ENCODE results near the gene DCAF4. TPM values are rescaled to one million over a fixed set of nuclear protein-coding genes. Genes with fewer than 3 reads are reported as not detected.

DCAF4 gene
- total and polyA plus RNA-seq, 12 donors = 7.6 to 19.3 (median 15.2) TPM

DNA sequence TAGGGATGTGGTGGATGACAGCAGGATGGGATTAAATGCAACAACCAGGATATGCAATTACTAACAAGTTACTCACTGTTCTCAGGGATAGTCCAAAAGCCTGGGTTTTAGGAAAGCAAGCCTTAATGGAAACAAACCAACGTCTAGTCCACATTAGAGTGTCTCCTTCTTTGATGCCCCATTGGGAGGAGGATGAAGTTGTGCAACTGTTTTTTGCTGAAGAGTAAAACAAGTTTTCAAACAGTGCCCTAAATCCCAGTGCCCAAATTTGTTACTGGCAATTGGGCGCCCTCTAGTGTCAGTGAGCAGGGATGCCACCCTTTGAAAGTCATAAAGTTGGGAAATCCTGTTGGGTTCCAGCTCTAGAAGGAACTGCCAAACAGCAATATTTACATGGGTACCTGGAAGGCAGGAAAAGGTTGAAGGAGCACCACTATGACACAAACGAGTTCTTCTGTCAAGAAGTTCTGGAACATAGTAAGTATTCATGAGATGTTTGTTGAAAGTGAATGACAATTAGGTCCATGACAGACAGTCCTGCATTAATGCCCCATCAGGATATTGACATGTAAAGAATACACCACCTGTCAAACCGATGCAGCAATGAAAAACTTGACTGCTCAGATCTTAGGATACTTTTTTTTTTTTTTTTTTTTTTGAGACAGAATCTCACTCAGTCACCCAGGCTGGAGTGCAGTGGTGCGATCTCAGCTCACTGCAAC is 21.3 kb upstream of the DCAF4 start:
- intact Hi-C loops (cut with DNase I) = loop anchor here (2.0 to 5.0 kb wide), 2 partner anchors 388 kb away; no protein-coding TSS in a partner anchor
- H3K27me3 ChIP-seq = no peaks in the 10 kb centered on the region
- no peak overlapping the region for H3K27ac ChIP-seq
- H3K9me3 ChIP-seq (replicated peaks in 1 of 3) = no peaks in the 10 kb centered on the region
- no peaks in the 10 kb centered on the region for H3K36me3 ChIP-seq (replicated peaks in 1 of 2)
- peaks cover 0 to 9% of the 10 kb centered on the region in 2 donors for H3K4me1 ChIP-seq (replicated peaks in 1 of 2)
- TF ChIP-seq, protein P1, sequence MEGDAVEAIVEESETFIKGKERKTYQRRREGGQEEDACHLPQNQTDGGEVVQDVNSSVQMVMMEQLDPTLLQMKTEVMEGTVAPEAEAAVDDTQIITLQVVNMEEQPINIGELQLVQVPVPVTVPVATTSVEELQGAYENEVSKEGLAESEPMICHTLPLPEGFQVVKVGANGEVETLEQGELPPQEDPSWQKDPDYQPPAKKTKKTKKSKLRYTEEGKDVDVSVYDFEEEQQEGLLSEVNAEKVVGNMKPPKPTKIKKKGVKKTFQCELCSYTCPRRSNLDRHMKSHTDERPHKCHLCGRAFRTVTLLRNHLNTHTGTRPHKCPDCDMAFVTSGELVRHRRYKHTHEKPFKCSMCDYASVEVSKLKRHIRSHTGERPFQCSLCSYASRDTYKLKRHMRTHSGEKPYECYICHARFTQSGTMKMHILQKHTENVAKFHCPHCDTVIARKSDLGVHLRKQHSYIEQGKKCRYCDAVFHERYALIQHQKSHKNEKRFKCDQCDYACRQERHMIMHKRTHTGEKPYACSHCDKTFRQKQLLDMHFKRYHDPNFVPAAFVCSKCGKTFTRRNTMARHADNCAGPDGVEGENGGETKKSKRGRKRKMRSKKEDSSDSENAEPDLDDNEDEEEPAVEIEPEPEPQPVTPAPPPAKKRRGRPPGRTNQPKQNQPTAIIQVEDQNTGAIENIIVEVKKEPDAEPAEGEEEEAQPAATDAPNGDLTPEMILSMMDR (IDR thresholded peaks at IDR 0.05) = peak; percentile 90 to 98 (median 96)
- TF ChIP-seq POLR2A (IDR thresholded peaks at IDR 0.05) = no peak
- no peak overlapping the region for H3K4me3 ChIP-seq
- 28 to 32% (median 30%) methylated on average over 5 of the region's 5 CpGs for WGBS, 4 donors
- peak; percentile 61 to 88 (median 67) for DNase-seq

DNA sequence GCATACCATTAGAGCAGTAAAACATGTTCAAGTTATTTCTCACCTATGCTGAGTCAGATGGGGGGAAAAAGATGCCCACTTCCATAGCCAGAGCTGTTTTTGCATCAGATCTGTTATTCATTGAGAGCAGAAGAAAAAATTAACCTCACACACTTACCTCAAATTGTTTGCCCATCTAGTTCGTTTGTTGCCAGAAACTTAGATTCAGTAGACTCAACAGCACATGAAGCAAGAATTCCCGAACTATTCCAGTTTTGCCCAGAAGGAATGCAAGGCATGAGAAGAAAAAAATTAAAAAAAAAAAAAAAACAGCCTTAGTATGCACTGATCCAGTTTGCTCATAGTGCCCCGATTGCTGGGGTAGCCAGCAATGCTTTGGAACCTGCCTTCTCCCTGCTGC is 19.9 kb upstream of the DCAF4 start:
- no peak overlapping the region for H3K27ac ChIP-seq
- H3K4me1 ChIP-seq (replicated peaks in 1 of 2) = peaks cover 0 to 9% of the 10 kb centered on the region in 2 donors
- no peaks in the 10 kb centered on the region for H3K27me3 ChIP-seq
- no peak for DNase-seq
- H3K9me3 ChIP-seq (replicated peaks in 1 of 3) = no peaks in the 10 kb centered on the region
- no peaks in the 10 kb centered on the region for H3K36me3 ChIP-seq (replicated peaks in 1 of 2)
- TF ChIP-seq, protein P1 (IDR thresholded peaks at IDR 0.05) = no peak
- no peak for TF ChIP-seq POLR2A (IDR thresholded peaks at IDR 0.05)
- WGBS, 4 donors = 40 to 70% (median 57%) methylated on average over 3 of the region's 3 CpGs
- intact Hi-C loops (cut with DNase I) = no loop called here
- H3K4me3 ChIP-seq = no peak overlapping the region

DNA sequence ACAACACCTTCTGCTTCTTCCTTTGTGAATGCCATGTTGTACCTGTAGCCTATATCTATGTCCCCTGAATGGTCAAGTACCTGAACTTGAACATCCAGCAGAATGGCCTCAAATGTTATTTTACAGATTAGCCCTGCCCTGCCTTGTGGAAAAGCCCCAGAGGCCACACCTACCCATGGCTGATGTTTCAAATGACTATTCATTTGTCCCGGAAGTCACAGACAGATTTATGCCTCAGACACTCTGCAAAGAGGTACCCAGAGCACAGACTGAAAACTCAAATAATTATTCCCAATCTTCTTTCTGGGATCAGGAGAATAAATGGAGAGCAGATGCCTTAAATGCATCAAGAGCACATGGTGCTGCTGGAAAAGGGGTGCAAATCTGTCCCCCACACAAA is 19.4 kb upstream of the DCAF4 start:
- 23 to 47% (median 31%) methylated on average over 1 of the region's 1 CpG for WGBS, 4 donors

DNA sequence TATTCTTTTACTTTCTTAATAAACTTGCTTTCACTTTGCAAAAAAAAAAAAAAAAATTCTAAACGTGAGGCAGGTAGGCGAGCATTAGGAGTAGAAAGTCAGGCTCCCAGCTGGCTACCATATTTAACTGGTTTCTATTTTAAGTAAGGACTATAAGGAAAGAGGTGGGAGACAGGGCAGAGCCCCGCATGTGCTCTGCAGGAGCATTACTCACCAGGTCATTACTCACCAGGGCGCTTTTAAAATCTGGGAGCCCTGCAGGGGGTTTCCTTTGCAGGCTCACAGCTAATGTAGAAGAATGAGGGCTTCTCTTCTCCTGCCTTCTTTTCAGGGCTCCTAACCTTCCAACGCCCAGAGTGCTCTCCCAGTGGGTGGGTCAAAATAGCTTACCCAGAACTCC is 18.4 kb upstream of the DCAF4 start:
- peaks cover 0 to 9% of the 10 kb centered on the region in 2 donors for H3K4me1 ChIP-seq (replicated peaks in 1 of 2)
- H3K27ac ChIP-seq = no peak overlapping the region
- no peaks in the 10 kb centered on the region for H3K9me3 ChIP-seq (replicated peaks in 1 of 3)
- intact Hi-C loops (cut with DNase I) = no loop called here
- no peaks in the 10 kb centered on the region for H3K27me3 ChIP-seq
- DNase-seq = peak in 1 of 7 donors; percentile 48
- no peaks in the 10 kb centered on the region for H3K36me3 ChIP-seq (replicated peaks in 1 of 2)
- TF ChIP-seq, protein P1 (IDR thresholded peaks at IDR 0.05) = no peak
- TF ChIP-seq POLR2A (IDR thresholded peaks at IDR 0.05) = no peak
- no peak overlapping the region for H3K4me3 ChIP-seq
- WGBS, 4 donors = 42 to 65% (median 59%) methylated on average over 5 of the region's 5 CpGs

More for the DNA sequence above, 19.4 kb upstream of the DCAF4 start:
- intact Hi-C loops (cut with DNase I) = no loop called here
- DNase-seq = peak in 1 of 7 donors; percentile 44
- TF ChIP-seq POLR2A (IDR thresholded peaks at IDR 0.05) = no peak
- TF ChIP-seq, protein P1 (IDR thresholded peaks at IDR 0.05) = no peak
- Histone ChIP-seq H3K4me3 (no peak overlapping the region), H3K36me3 (replicated peaks in 1 of 2) (no peaks in the 10 kb centered on the region), H3K27me3 (no peaks in the 10 kb centered on the region), H3K27ac (no peak overlapping the region), H3K4me1 (replicated peaks in 1 of 2) (peaks cover 0 to 9% of the 10 kb centered on the region in 2 donors), H3K9me3 (replicated peaks in 1 of 3) (no peaks in the 10 kb centered on the region)

All from adrenal gland (tissue), 12 donors.